GM12864 (cell line): ENCODE measurements around the gene KIF4B.
"Not testable (repeated sequence)": the region's sequence is repeated elsewhere in the genome, so short reads cannot be mapped to it uniquely, and the experiment has no call there.

Experiments
- DNase-seq: peaks from one replicate; pipeline ENCODE4 v3.0.0-alpha.2; 2011; ENCODE audit warnings: low read depth
- H3K4me3 ChIP-seq: 2 replicates; pipeline ENCODE4 v1.5.1; 2011; ENCODE audit warnings: mild to moderate bottlenecking, low read depth, low read length, control low read depth
- TF ChIP-seq, protein P1 (sequence below): IDR thresholded peaks from 2 replicates; pipeline ENCODE4 v1.5.1; 2011; ENCODE audit warnings: low read depth, mild to moderate bottlenecking, moderate library complexity, low read length, control low read depth, inconsistent platforms; ENCODE audit errors: missing control alignments

Gene KIF4B

DNA sequence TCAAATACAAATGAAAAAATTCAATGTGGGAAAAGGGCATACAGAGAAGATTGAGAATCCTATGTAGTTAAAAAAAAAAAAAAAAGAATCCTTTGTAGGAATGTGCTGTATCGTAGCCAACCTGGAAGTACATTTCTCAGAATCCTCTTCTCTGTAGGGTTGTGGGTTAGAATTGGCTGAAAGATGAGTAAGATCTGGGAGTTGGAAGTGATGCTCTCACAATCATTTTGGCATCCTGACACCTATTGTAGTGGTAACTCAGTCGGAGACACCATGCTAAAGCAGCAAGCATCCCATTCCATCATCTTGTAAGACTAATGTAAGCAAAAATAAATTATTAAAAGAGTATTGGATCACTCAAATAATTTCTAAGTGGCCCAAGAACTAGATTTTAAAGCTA is 42.1 kb upstream of the KIF4B start:
- DNase-seq = no peak
- TF ChIP-seq, protein P1, sequence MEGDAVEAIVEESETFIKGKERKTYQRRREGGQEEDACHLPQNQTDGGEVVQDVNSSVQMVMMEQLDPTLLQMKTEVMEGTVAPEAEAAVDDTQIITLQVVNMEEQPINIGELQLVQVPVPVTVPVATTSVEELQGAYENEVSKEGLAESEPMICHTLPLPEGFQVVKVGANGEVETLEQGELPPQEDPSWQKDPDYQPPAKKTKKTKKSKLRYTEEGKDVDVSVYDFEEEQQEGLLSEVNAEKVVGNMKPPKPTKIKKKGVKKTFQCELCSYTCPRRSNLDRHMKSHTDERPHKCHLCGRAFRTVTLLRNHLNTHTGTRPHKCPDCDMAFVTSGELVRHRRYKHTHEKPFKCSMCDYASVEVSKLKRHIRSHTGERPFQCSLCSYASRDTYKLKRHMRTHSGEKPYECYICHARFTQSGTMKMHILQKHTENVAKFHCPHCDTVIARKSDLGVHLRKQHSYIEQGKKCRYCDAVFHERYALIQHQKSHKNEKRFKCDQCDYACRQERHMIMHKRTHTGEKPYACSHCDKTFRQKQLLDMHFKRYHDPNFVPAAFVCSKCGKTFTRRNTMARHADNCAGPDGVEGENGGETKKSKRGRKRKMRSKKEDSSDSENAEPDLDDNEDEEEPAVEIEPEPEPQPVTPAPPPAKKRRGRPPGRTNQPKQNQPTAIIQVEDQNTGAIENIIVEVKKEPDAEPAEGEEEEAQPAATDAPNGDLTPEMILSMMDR = no peak
- H3K4me3 ChIP-seq = no peak overlapping the region

DNA sequence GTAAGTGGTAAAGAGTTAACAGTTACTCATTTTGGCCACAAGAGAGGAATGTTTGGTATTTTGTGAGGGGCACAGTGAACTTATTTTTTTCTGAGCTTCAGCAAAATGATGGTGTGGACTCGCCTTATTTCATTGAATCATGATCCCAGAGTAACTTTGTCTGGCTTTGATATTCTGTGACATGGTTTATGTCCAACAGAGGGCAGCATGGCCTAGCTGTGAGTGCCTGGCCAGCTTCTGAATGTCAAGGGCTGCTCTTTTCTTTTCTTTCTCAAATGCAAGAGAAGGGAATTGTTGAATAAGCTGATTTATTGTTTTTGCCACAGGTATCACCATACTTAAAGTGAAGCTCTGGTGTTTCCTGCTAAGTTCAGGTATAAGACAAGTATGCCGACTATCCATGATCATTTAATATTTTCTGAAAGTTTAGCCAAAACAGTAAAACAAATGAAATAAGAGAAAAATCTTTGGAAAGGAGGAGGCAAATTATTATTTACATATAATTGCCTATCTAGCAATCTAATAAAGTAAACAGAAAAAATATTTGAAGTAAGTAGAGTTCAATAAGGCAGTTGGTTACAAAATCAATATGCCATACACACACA is 41.0 kb upstream of the KIF4B start:
- no peak for DNase-seq
- no peak overlapping the region for H3K4me3 ChIP-seq
- TF ChIP-seq, protein P1 = peak; percentile 42

DNA sequence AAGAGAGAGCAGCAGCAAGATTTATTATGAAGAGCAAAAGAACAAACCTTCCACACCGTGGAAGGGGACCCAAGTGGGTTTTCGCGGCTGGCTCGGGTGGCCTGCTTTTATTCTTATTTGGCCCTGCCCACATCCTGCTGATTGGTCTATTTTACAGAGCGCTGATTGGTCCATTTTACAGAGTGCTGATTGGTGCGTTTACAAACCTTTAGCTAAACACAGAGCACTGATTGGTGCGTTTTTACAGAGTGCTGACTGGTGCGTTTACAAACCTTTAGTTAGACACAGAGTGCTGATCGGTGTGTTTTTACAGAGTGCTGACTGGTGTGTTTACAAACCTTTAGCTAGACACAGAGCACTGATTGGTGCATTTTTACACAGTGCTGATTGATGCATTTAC is 37.5 kb upstream of the KIF4B start:
- DNase-seq, H3K4me3 ChIP-seq: not testable (repeated sequence)

DNA sequence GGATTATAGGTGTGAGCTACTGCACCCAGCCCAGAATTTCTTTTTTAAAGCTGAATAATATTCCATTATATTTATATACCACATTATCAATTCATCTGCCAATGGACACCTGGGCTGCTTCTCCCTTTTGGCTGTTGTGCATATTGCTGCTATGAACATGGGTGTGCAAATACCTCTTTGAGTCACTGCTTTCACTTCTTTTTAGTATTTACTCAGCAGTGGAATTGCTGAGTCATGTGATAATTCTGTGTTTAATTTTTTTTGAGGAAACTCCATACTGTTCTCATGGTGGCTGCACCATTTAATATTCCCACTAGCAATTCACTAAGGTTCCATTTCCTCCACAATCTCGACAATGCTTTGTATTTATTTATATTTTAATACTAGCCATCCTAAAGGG is 36.1 kb upstream of the KIF4B start:
- TF ChIP-seq, protein P1 = no peak
- no peak for DNase-seq

DNA sequence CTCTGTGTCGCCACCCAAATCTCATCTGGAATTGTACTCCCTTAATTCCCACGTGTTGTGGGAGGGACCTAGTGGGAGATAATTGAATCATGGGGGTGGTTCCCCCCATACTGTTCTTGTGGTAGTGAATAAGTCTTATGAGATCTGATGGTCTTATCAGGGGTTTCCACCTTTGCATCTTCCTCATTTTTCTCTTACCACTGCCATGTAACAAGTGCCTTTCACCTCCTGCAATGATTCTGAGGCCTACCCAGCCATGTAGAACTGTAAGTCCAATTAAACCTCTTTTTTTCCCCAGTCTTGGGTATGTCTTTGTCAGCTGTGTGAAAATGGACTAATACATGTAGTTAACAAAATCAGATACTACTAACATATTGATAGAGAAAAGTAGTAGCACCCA is 35.3 kb upstream of the KIF4B start:
- DNase-seq, H3K4me3 ChIP-seq: not testable (repeated sequence)

More for the DNA sequence above, 36.1 kb upstream of the KIF4B start:
- H3K4me3 ChIP-seq = no peak overlapping the region

DNA sequence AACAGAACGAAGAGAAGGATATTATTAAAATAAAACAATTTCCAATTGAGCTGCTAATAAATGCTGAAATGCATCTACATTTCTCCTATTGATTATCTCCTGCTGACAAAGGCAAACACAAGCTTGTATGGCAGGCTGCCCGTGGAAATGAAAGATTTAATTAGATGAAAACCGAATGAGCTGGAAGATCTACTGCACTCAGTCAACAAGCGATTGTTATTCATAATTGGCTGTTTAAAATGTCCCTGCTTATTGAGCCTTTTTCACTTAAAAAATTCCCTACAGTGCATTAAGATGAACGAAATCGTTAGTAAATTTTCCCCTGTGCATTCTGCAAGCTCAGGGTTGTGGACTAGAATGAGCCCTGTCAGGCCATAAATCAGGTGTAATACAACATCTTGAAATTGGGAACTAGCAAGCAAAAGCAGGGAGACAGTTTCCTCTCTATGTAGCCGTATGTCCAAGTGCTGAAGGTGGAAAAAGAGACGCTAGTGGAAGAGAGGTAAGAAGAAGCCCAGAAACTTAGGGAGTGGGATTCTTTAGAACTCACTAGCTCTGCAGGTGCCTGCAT is 28.5 kb upstream of the KIF4B start:
- no peak for DNase-seq
- TF ChIP-seq, protein P1 = no peak
- H3K4me3 ChIP-seq = no peak overlapping the region

DNA sequence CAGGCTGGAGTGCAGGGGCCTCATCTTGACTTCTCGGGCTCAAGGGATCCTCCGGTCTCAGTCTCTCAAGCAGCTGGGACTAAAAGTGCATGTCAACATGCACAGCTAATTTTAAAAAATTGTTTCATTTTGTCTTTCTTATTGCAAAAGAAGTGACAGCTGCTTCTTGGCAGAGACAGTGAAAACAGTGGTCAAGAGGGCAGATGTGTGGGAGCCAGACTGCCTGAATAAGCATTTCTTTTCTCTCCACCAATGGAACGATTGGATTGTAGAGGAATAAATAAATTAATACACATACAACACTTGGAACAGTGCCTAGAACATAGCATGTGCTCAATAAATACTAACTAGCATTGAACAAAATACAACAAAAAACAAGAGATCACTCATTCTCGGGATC is 27.4 kb upstream of the KIF4B start:
- no peak for DNase-seq
- TF ChIP-seq, protein P1 = no peak
- H3K4me3 ChIP-seq = no peak overlapping the region

DNA sequence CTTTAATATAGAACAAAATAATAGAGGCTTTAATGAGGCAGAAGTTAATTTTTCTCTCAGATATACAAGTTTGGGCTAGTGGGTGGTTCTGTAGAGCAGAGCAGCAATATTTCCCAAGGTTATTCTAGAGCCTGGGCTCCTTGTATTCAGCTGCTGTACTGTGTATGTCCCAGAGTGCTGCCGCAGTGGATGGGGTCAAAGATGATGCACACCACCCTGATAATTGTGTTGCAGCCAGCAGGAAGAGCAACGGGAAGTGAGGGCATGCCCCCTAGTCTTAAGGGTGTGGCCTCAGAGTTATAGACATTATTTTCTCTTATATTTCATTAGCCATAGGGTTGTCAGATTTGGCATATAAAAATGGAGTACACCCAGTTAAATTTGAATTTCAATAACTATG is 23.9 kb upstream of the KIF4B start:
- H3K4me3 ChIP-seq = no peak overlapping the region
- no peak for DNase-seq
- TF ChIP-seq, protein P1 = no peak
